OCI-LY1 (cell line): ENCODE results near the gene COA5.
A peak's percentile ranks its signal among the peaks of the same experiment; 100 is the strongest.

Source experiments
- H2AFZ ChIP-seq: fragments of 200-600 bp; sonication (generic), shearing (Covaris generic); 2 replicates; pipeline ENCODE4 v1.6.0; 2014; ENCODE audit warnings: antibody characterized with exemption, mild to moderate bottlenecking, low read length
- H3F3A ChIP-seq: fragments of 200-600 bp; sonication (generic), shearing (Covaris generic); 2 replicates; pipeline ENCODE4 v1.6.0; 2014; ENCODE audit warnings: mild to moderate bottlenecking, antibody characterized with exemption, low read length, moderate library complexity; ENCODE audit not compliant: insufficient read depth
- H3K27ac ChIP-seq: fragments of 200-600 bp; sonication (generic); 2 replicates; pipeline ENCODE4 v1.5.1; 2014; ENCODE audit warnings: low read length, mixed run types, mild to moderate bottlenecking, low read depth; ENCODE audit not compliant: poor library complexity, severe bottlenecking
- H3K27me3 ChIP-seq: fragments of 200-600 bp; sonication (generic); 2 replicates; pipeline ENCODE4 v1.6.0; 2014; ENCODE audit warnings: antibody characterized with exemption, mild to moderate bottlenecking, low read length, moderate library complexity; ENCODE audit not compliant: insufficient read depth
- H3K36me3 ChIP-seq: fragments of 200-600 bp; sonication (generic); 2 replicates; pipeline ENCODE4 v1.6.1; 2014; ENCODE audit warnings: mild to moderate bottlenecking, antibody characterized with exemption, low read length, moderate library complexity, mixed read lengths; ENCODE audit not compliant: insufficient read depth
- H3K4me1 ChIP-seq: fragments of 200-600 bp; sonication (generic); 2 replicates; pipeline ENCODE4 v1.5.1; 2014; ENCODE audit warnings: mild to moderate bottlenecking, low read length, moderate library complexity; ENCODE audit not compliant: insufficient read depth, severe bottlenecking
- H3K4me2 ChIP-seq: fragments of 200-600 bp; sonication (generic), shearing (Covaris generic); 2 replicates; pipeline ENCODE4 v1.6.1; 2014; ENCODE audit warnings: low read length
- H3K4me3 ChIP-seq: fragments of 200-600 bp; sonication (generic); 2 replicates; pipeline ENCODE4 v1.5.1; 2014; ENCODE audit warnings: low read length, low read depth, mild to moderate bottlenecking, mixed read lengths; ENCODE audit not compliant: poor library complexity, severe bottlenecking
- H3K79me2 ChIP-seq: fragments of 200-600 bp; shearing (Covaris generic); 2 replicates; pipeline ENCODE4 v1.6.1; 2016; ENCODE audit warnings: mixed run types, low read length, mixed read lengths; ENCODE audit not compliant: insufficient read depth
- H3K9ac ChIP-seq: fragments of 200-600 bp; sonication (generic), shearing (Covaris generic); 2 replicates; pipeline ENCODE4 v1.6.1; 2014; ENCODE audit warnings: mild to moderate bottlenecking, low read length, mixed read lengths
- H3K9me2 ChIP-seq: fragments of 200-600 bp; sonication (generic), shearing (Covaris generic); 2 replicates; pipeline ENCODE4 v1.6.1; 2014; ENCODE audit warnings: low read depth, mild to moderate bottlenecking, low read length, mixed read lengths
- H3K9me3 ChIP-seq: fragments of 200-600 bp; shearing (Covaris generic); 2 replicates; pipeline ENCODE4 v1.6.1; 2014; ENCODE audit warnings: low read length, mixed read lengths
- H4K20me1 ChIP-seq: fragments of 200-600 bp; sonication (generic), shearing (Covaris generic); 2 replicates; pipeline ENCODE4 v1.6.0; 2016; ENCODE audit warnings: mild to moderate bottlenecking, low read length; ENCODE audit not compliant: insufficient read depth
- EZH2 ChIP-seq: fragments of 200-600 bp; sonication (generic), shearing (Covaris generic); IDR thresholded peaks from 2 replicates; pipeline ENCODE4 v1.8.0; 2017; ENCODE audit warnings: borderline replicate concordance, mixed run types, mild to moderate bottlenecking, antibody characterized with exemption, low read length, moderate library complexity, mixed read lengths
- TF ChIP-seq, protein P1 (sequence below): fragments of 200-600 bp; sonication (generic), shearing (Covaris generic); IDR thresholded peaks from 2 replicates; pipeline ENCODE4 v1.5.1; 2017; ENCODE audit warnings: mild to moderate bottlenecking, antibody characterized with exemption, low read length, moderate library complexity, mixed read lengths

The COA5 gene

DNA sequence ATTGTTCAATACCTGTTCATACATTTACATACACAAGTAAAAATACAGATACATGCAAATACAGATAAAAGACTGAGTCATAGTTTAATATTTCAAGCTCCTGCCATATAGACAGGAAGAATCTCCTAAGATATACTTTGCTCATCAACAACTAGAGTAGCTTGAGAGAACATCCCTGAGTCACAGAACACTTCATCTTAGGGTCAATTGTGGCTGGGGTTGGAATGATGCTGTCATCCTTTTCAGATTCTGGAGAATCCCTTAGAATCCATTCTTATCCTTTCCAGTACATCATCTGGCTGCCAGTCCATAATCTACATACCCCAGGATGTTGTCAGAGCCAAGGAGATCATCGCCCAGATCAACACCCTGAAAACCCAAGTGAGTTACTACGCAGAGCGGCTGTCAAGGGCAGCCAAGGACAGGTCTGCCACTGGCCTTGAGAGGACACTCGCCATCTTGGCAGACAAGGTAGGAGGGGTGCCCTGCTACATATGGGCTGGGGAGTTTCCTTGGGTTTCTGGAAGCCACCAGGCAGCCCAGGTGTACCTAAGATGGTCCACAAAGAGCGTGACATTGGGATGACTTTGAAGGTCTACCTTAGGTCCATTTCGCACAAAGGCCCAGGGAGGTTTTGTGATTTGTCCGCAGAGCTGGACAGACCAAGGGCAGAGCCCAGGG lies 55.7 kb downstream of the COA5 start:
- Histone ChIP-seq H3F3A (no peaks in the 10 kb centered on the region), H3K4me3 (no peak overlapping the region), H3K9me2 (no peaks in the 10 kb centered on the region), H2AFZ (no peak overlapping the region), H3K27me3 (no peaks in the 10 kb centered on the region), H3K79me2 (no peaks in the 10 kb centered on the region), H3K9me3 (no peaks in the 10 kb centered on the region), H3K27ac (peak overlapping the region; percentile 91), H3K4me1 (peaks cover 71% of the 10 kb centered on the region), H3K9ac (no peak overlapping the region), H3K36me3 (peaks cover 8% of the 10 kb centered on the region), H4K20me1 (no peaks in the 10 kb centered on the region), H3K4me2 (no peak overlapping the region)
- no peak for TF ChIP-seq EZH2
- TF ChIP-seq, protein P1, sequence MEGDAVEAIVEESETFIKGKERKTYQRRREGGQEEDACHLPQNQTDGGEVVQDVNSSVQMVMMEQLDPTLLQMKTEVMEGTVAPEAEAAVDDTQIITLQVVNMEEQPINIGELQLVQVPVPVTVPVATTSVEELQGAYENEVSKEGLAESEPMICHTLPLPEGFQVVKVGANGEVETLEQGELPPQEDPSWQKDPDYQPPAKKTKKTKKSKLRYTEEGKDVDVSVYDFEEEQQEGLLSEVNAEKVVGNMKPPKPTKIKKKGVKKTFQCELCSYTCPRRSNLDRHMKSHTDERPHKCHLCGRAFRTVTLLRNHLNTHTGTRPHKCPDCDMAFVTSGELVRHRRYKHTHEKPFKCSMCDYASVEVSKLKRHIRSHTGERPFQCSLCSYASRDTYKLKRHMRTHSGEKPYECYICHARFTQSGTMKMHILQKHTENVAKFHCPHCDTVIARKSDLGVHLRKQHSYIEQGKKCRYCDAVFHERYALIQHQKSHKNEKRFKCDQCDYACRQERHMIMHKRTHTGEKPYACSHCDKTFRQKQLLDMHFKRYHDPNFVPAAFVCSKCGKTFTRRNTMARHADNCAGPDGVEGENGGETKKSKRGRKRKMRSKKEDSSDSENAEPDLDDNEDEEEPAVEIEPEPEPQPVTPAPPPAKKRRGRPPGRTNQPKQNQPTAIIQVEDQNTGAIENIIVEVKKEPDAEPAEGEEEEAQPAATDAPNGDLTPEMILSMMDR, result no peak

DNA sequence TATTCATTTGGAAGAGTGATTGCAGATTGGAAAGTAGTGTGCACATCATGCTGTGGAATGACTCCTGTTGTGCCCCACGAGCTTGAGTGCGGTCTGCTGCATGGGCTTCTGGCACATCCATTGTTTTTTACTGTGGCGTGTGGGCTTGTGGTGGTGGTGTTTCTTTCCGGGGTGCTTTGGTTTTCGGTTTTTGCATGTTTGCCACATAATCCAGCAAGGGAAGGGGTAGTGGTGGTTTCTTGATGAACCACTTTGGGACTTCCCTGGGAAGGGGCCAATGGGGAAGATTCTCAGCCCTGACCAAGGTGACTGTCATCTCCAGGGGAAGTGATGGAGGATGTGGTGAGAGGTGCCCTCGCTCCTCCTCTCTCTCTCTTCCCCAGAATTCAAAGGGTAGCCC lies 57.0 kb downstream of the COA5 start:
- H3K36me3 ChIP-seq, result peaks cover 8% of the 10 kb centered on the region
- no peaks in the 10 kb centered on the region for H3K79me2 ChIP-seq
- no peak overlapping the region for H3K27ac ChIP-seq
- no peak for TF ChIP-seq EZH2
- TF ChIP-seq, protein P1, result no peak
- no peaks in the 10 kb centered on the region for H3K9me3 ChIP-seq
- no peaks in the 10 kb centered on the region for H3K27me3 ChIP-seq
- no peak overlapping the region for H3K9ac ChIP-seq
- no peaks in the 10 kb centered on the region for H3K9me2 ChIP-seq
- peaks cover 66% of the 10 kb centered on the region for H3K4me1 ChIP-seq
- no peak overlapping the region for H2AFZ ChIP-seq
- H3K4me3 ChIP-seq, result no peak overlapping the region
- no peaks in the 10 kb centered on the region for H4K20me1 ChIP-seq
- no peaks in the 10 kb centered on the region for H3F3A ChIP-seq
- no peak overlapping the region for H3K4me2 ChIP-seq

DNA sequence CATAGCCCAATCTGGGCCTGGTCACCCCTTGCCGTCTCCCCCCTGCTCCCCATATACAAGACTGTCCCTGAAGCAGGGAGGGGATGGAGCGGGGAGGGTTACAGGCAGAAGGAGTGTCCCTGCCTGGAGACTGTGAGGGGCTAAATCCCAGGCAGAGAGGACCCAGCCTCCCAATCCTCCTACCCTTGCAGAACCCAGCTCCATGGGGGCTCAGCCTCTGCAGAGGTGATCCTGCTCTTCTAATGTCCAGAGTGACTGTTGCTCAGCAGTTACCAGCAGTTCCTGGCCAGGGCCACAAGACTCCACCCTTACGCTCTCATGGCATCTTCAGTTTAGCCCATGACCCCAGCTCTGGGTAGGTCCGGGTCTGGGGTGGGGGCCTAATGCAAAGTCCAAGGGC lies 58.1 kb downstream of the COA5 start:
- Histone ChIP-seq H3K9me3 (no peaks in the 10 kb centered on the region), H3K36me3 (peaks cover 8% of the 10 kb centered on the region), H3K27me3 (no peaks in the 10 kb centered on the region), H3K9ac (peak overlapping the region; percentile 48; the same call in 1 of the 2 replicates), H3K27ac (peak overlapping the region; percentile 90), H3K4me1 (peaks cover 54% of the 10 kb centered on the region), H2AFZ (no peak overlapping the region), H3K4me3 (no peak overlapping the region), H3K79me2 (no peaks in the 10 kb centered on the region), H4K20me1 (no peaks in the 10 kb centered on the region), H3K9me2 (no peaks in the 10 kb centered on the region), H3K4me2 (peak overlapping the region; percentile 24; the same call in 1 of the 2 replicates), H3F3A (no peaks in the 10 kb centered on the region)
- TF ChIP-seq EZH2, result no peak
- TF ChIP-seq, protein P1, result no peak
